Measurements from ENCODE around the gene MECP2.

Gene MECP2

DNA sequence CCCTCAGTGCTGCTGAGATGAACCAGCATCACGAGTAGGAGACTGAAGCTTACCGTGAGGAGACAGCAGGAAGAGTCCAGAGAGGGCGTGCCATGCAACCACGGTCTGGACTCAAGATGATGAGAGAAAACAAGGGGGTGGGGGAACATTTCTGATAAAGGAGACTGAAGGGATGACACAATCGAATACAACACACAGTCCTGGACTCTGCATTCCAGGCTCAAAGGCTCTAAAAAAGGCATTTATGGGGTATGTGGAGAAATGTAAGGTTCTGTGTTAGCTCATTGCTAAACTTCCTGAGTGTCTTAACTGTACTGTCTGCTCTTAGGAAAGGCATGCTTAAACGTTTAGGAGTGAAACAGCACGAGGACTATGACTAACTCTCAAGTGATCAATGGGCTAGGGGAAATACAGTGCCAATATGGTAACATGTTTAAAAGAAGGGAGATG, 57.2 kb downstream of the MECP2 start:
- Histone ChIP-seq H3K27ac (ENCODE audit: low read depth in 2 of 2, low read length in 2 of 2) (no peak overlapping the region), H3K9ac (ENCODE audit: low read depth in 1 of 2, low read length in 2 of 2) (no peak overlapping the region), H3K4me1 (ENCODE audit: control insufficient read depth in 2 of 2, insufficient read depth in 2 of 2, low read length in 2 of 2) (no peaks in the 10 kb centered on the region), H3K36me3 (ENCODE audit: control insufficient read depth in 2 of 2, insufficient read depth in 2 of 2, low read length in 2 of 2) (peaks cover 3 to 4% of the 10 kb centered on the region in 2 donors), H3K4me3 (ENCODE audit: low read length in 2 of 2) (no peak overlapping the region), H3K27me3 (ENCODE audit: control insufficient read depth in 2 of 2, insufficient read depth in 2 of 2, low read length in 2 of 2) (peaks cover 0 to 8% of the 10 kb centered on the region in 2 donors), H3K9me3 (ENCODE audit: control insufficient read depth in 2 of 2, low read length in 2 of 2) (no peaks in the 10 kb centered on the region)

DNA sequence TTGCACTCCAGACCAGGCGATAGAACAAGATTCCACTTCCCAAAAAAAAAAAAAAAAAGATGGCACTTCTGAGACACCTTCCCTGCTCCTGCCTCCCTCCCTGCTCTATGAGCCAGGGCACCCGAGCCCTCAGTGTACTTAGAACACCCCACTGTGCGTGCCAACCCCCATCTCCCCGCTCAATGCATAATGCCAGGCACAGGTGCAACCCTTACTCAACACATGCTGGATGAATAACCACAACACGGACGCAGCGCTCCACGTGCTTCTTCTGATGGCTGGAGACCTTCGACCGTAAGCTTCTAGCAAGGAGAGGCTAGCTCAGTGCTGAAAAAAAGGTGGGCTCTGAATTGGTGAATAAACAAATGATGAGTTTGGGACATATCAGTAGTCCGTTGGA, 57.9 kb downstream of the MECP2 start:
- Histone ChIP-seq H3K9me3 (ENCODE audit: control insufficient read depth in 2 of 2, low read length in 2 of 2) (no peaks in the 10 kb centered on the region), H3K36me3 (ENCODE audit: control insufficient read depth in 2 of 2, insufficient read depth in 2 of 2, low read length in 2 of 2) (peaks cover 3 to 4% of the 10 kb centered on the region in 2 donors), H3K4me1 (ENCODE audit: control insufficient read depth in 2 of 2, insufficient read depth in 2 of 2, low read length in 2 of 2) (no peaks in the 10 kb centered on the region), H3K27ac (ENCODE audit: low read depth in 2 of 2, low read length in 2 of 2) (no peak overlapping the region), H3K4me3 (ENCODE audit: low read length in 2 of 2) (no peak overlapping the region), H3K27me3 (ENCODE audit: control insufficient read depth in 2 of 2, insufficient read depth in 2 of 2, low read length in 2 of 2) (peaks cover 0 to 8% of the 10 kb centered on the region in 2 donors), H3K9ac (ENCODE audit: low read depth in 1 of 2, low read length in 2 of 2) (no peak overlapping the region)

DNA sequence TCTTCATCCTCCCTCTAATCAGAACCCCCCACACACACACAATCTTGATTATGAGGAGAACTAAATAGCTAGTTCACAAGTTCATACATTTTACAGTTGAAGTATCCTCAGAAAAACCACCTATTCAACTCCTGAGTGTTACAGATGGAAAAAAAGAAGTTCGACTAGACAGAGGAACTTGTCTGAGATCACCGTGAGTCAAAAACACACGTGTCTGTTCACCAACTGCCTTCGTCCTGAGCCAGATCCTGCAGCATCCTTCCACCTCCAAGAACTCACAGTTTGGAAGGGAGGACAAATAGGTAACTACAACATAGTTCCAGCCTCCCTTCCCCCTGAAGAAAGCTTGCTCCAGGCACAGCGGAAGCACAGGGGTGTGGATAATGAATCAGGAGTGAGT, 58.9 kb downstream of the MECP2 start:
- Histone ChIP-seq H3K27me3 (ENCODE audit: control insufficient read depth in 2 of 2, insufficient read depth in 2 of 2, low read length in 2 of 2) (peaks cover 0 to 8% of the 10 kb centered on the region in 2 donors), H3K27ac (ENCODE audit: low read depth in 2 of 2, low read length in 2 of 2) (no peak overlapping the region), H3K4me3 (ENCODE audit: low read length in 2 of 2) (no peak overlapping the region), H3K4me1 (ENCODE audit: control insufficient read depth in 2 of 2, insufficient read depth in 2 of 2, low read length in 2 of 2) (no peaks in the 10 kb centered on the region), H3K9ac (ENCODE audit: low read depth in 1 of 2, low read length in 2 of 2) (no peak overlapping the region), H3K9me3 (ENCODE audit: control insufficient read depth in 2 of 2, low read length in 2 of 2) (no peaks in the 10 kb centered on the region), H3K36me3 (ENCODE audit: control insufficient read depth in 2 of 2, insufficient read depth in 2 of 2, low read length in 2 of 2) (peaks cover 3 to 4% of the 10 kb centered on the region in 2 donors)

GRCh38 chrX:154037754-154038153, 59.8 kb downstream of the MECP2 start:
- Histone ChIP-seq H3K27ac (ENCODE audit: low read depth in 2 of 2, low read length in 2 of 2) (no peak overlapping the region), H3K36me3 (ENCODE audit: control insufficient read depth in 2 of 2, insufficient read depth in 2 of 2, low read length in 2 of 2) (peaks cover 3 to 4% of the 10 kb centered on the region in 2 donors), H3K9ac (ENCODE audit: low read depth in 1 of 2, low read length in 2 of 2) (no peak overlapping the region), H3K4me1 (ENCODE audit: control insufficient read depth in 2 of 2, insufficient read depth in 2 of 2, low read length in 2 of 2) (no peaks in the 10 kb centered on the region), H3K9me3 (ENCODE audit: control insufficient read depth in 2 of 2, low read length in 2 of 2) (no peaks in the 10 kb centered on the region), H3K27me3 (ENCODE audit: control insufficient read depth in 2 of 2, insufficient read depth in 2 of 2, low read length in 2 of 2) (peaks cover 0 to 8% of the 10 kb centered on the region in 2 donors), H3K4me3 (ENCODE audit: low read length in 2 of 2) (no peak overlapping the region)

DNA sequence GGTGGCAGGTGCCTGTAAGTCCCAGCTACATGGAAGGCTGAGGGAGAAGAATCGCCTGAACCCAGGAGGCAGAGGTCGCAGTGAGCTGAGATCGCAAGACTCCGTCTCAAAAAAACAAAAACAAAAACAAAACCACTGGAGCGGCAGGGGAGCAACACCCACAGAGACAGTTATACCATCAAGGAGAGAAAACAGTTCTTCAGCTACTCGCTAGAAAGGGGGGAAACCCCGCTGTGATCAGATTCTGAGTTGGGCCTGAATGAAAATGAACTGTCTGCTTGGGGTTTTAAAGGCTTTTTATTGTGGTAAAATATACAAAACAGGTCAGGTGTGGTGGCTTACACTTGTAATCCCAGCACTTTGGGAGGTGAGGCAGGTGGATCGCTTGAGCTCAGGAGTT, 61.0 kb downstream of the MECP2 start:
- Histone ChIP-seq H3K36me3 (ENCODE audit: control insufficient read depth in 2 of 2, insufficient read depth in 2 of 2, low read length in 2 of 2) (peaks cover 10% of the 10 kb centered on the region in 2 donors), H3K9me3 (ENCODE audit: control insufficient read depth in 2 of 2, low read length in 2 of 2) (no peaks in the 10 kb centered on the region), H3K4me1 (ENCODE audit: control insufficient read depth in 2 of 2, insufficient read depth in 2 of 2, low read length in 2 of 2) (no peaks in the 10 kb centered on the region), H3K27ac (ENCODE audit: low read depth in 2 of 2, low read length in 2 of 2) (no peak overlapping the region), H3K9ac (ENCODE audit: low read depth in 1 of 2, low read length in 2 of 2) (no peak overlapping the region), H3K4me3 (ENCODE audit: low read length in 2 of 2) (no peak overlapping the region), H3K27me3 (ENCODE audit: control insufficient read depth in 2 of 2, insufficient read depth in 2 of 2, low read length in 2 of 2) (peaks cover under 1 to 4% of the 10 kb centered on the region in 2 donors)

- Histone ChIP-seq H3K36me3 (ENCODE audit: control insufficient read depth in 2 of 2, insufficient read depth in 2 of 2, low read length in 2 of 2) (peaks cover 9 to 11% of the 10 kb centered on the region in 2 donors), H3K4me3 (ENCODE audit: low read length in 2 of 2) (no peak overlapping the region), H3K27ac (ENCODE audit: low read depth in 2 of 2, low read length in 2 of 2) (no peak overlapping the region), H3K9ac (ENCODE audit: low read depth in 1 of 2, low read length in 2 of 2) (no peak overlapping the region), H3K4me1 (ENCODE audit: control insufficient read depth in 2 of 2, insufficient read depth in 2 of 2, low read length in 2 of 2) (peaks cover 5% of the 10 kb centered on the region in 2 donors), H3K27me3 (ENCODE audit: control insufficient read depth in 2 of 2, insufficient read depth in 2 of 2, low read length in 2 of 2) (peaks cover 2% of the 10 kb centered on the region in 2 donors), H3K9me3 (ENCODE audit: control insufficient read depth in 2 of 2, low read length in 2 of 2) (no peaks in the 10 kb centered on the region)
Measured at GRCh38 chrX:154033848-154034247, 63.7 kb downstream of the MECP2 start.

- H3K27me3 ChIP-seq (ENCODE audit: control insufficient read depth in 2 of 2, insufficient read depth in 2 of 2, low read length in 2 of 2) = peaks cover 2% of the 10 kb centered on the region in 2 donors
Measured at GRCh38 chrX:154032653-154033052, 64.9 kb downstream of the MECP2 start.

DNA sequence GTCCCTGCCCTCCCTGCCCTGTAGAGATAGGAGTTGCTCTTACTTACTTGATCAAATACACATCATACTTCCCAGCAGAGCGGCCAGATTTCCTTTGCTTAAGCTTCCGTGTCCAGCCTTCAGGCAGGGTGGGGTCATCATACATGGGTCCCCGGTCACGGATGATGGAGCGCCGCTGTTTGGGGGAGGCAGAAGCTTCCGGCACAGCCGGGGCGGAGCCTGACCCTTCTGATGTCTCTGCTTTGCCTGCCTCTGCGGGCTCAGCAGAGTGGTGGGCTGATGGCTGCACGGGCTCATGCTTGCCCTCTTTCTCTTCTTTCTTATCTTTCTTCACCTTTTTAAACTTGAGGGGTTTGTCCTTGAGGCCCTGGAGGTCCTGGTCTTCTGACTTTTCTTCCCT, 65.4 kb downstream of the MECP2 start:
- Histone ChIP-seq H3K4me3 (ENCODE audit: low read length in 2 of 2) (no peak overlapping the region), H3K4me1 (ENCODE audit: control insufficient read depth in 2 of 2, insufficient read depth in 2 of 2, low read length in 2 of 2) (peaks cover 9 to 11% of the 10 kb centered on the region in 2 donors), H3K27me3 (ENCODE audit: control insufficient read depth in 2 of 2, insufficient read depth in 2 of 2, low read length in 2 of 2) (peaks cover 2% of the 10 kb centered on the region in 2 donors), H3K9me3 (ENCODE audit: control insufficient read depth in 2 of 2, low read length in 2 of 2) (no peaks in the 10 kb centered on the region), H3K36me3 (ENCODE audit: control insufficient read depth in 2 of 2, insufficient read depth in 2 of 2, low read length in 2 of 2) (peaks cover 11% of the 10 kb centered on the region in 2 donors), H3K27ac (ENCODE audit: low read depth in 2 of 2, low read length in 2 of 2) (no peak overlapping the region), H3K9ac (ENCODE audit: low read depth in 1 of 2, low read length in 2 of 2) (no peak overlapping the region)

More at GRCh38 chrX:154032653-154033052, 64.9 kb downstream of the MECP2 start:
- H3K9ac ChIP-seq (ENCODE audit: low read depth in 1 of 2, low read length in 2 of 2) = no peak overlapping the region
- peaks cover 9 to 11% of the 10 kb centered on the region in 2 donors for H3K36me3 ChIP-seq (ENCODE audit: control insufficient read depth in 2 of 2, insufficient read depth in 2 of 2, low read length in 2 of 2)
- H3K4me3 ChIP-seq (ENCODE audit: low read length in 2 of 2) = no peak overlapping the region
- no peak overlapping the region for H3K27ac ChIP-seq (ENCODE audit: low read depth in 2 of 2, low read length in 2 of 2)
- H3K9me3 ChIP-seq (ENCODE audit: control insufficient read depth in 2 of 2, low read length in 2 of 2) = no peaks in the 10 kb centered on the region
- H3K4me1 ChIP-seq (ENCODE audit: control insufficient read depth in 2 of 2, insufficient read depth in 2 of 2, low read length in 2 of 2) = peaks cover 9 to 11% of the 10 kb centered on the region in 2 donors

DNA sequence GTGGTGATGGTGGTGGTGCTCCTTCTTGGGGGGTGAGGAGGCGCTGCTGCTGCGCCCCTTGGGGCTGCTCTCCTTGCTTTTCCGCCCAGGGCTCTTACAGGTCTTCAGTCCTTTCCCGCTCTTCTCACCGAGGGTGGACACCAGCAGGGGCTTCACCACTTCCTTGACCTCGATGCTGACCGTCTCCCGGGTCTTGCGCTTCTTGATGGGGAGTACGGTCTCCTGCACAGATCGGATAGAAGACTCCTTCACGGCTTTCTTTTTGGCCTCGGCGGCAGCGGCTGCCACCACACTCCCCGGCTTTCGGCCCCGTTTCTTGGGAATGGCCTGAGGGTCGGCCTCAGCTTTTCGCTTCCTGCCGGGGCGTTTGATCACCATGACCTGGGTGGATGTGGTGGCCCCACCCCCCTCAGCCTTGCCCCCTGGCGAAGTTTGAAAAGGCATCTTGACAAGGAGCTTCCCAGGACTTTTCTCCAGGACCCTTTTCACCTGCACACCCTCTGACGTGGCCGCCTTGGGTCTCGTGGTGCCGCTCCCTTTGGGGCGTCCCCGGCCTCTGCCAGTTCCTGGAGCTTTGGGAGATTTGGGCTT, 66.7 kb downstream of the MECP2 start:
- peaks cover 0 to 2% of the 10 kb centered on the region in 2 donors for H3K27me3 ChIP-seq (ENCODE audit: control insufficient read depth in 2 of 2, insufficient read depth in 2 of 2, low read length in 2 of 2)
- no peak overlapping the region for H3K4me3 ChIP-seq (ENCODE audit: low read length in 2 of 2)
- H3K9ac ChIP-seq (ENCODE audit: low read depth in 1 of 2, low read length in 2 of 2) = no peak overlapping the region
- no peaks in the 10 kb centered on the region for H3K9me3 ChIP-seq (ENCODE audit: control insufficient read depth in 2 of 2, low read length in 2 of 2)
- no peak overlapping the region for H3K27ac ChIP-seq (ENCODE audit: low read depth in 2 of 2, low read length in 2 of 2)
- H3K36me3 ChIP-seq (ENCODE audit: control insufficient read depth in 2 of 2, insufficient read depth in 2 of 2, low read length in 2 of 2) = peaks cover 11% of the 10 kb centered on the region in 2 donors
- H3K4me1 ChIP-seq (ENCODE audit: control insufficient read depth in 2 of 2, insufficient read depth in 2 of 2, low read length in 2 of 2) = peaks cover 9 to 11% of the 10 kb centered on the region in 2 donors

DNA sequence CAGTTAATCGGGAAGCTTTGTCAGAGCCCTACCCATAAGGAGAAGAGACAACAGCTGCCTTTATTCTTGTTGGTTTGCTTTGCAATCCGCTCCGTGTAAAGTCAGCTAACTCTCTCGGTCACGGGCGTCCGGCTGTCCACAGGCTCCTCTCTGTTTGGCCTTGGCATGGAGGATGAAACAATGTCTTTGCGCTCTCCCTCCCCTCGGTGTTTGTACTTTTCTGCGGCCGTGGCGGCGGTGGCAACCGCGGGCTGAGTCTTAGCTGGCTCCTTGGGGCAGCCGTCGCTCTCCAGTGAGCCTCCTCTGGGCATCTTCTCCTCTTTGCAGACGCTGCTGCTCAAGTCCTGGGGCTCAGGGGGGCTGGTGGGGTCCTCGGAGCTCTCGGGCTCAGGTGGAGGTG, 67.3 kb downstream of the MECP2 start:
- peaks cover 11% of the 10 kb centered on the region in 2 donors for H3K36me3 ChIP-seq (ENCODE audit: control insufficient read depth in 2 of 2, insufficient read depth in 2 of 2, low read length in 2 of 2)

More for the DNA sequence above, 67.3 kb downstream of the MECP2 start:
- Histone ChIP-seq H3K4me3 (ENCODE audit: low read length in 2 of 2) (no peak overlapping the region), H3K9ac (ENCODE audit: low read depth in 1 of 2, low read length in 2 of 2) (no peak overlapping the region), H3K27me3 (ENCODE audit: control insufficient read depth in 2 of 2, insufficient read depth in 2 of 2, low read length in 2 of 2) (peaks cover 0 to 2% of the 10 kb centered on the region in 2 donors), H3K27ac (ENCODE audit: low read depth in 2 of 2, low read length in 2 of 2) (no peak overlapping the region), H3K4me1 (ENCODE audit: control insufficient read depth in 2 of 2, insufficient read depth in 2 of 2, low read length in 2 of 2) (peaks cover 9 to 11% of the 10 kb centered on the region in 2 donors), H3K9me3 (ENCODE audit: control insufficient read depth in 2 of 2, low read length in 2 of 2) (no peaks in the 10 kb centered on the region)
